ENCODE results near the gene EYA3.

The EYA3 gene

GRCh38 chr1:28046716-28047115, 41.7 kb downstream of the EYA3 start:
- TF ChIP-seq CTCF (IDR thresholded peaks at IDR 0.05; ENCODE audit: low read depth, low read length, missing control alignments), result no peak
- in situ Hi-C loops (cut with HindIII; ENCODE audit: low sequenced_read_pairs), result no loop called here
- no peak overlapping the region for H3K4me3 ChIP-seq (ENCODE audit: low read depth, low read length)
- no peak for DNase-seq (ENCODE audit: low read depth)

- no peak overlapping the region for H3K4me3 ChIP-seq (ENCODE audit: low read depth, low read length)
- in situ Hi-C loops (cut with HindIII; ENCODE audit: low sequenced_read_pairs), result no loop called here
- DNase-seq (ENCODE audit: low read depth), result no peak
- no peak for TF ChIP-seq CTCF (IDR thresholded peaks at IDR 0.05; ENCODE audit: low read depth, low read length, missing control alignments)
Measured at GRCh38 chr1:28045777-28046176, 42.6 kb downstream of the EYA3 start.

GRCh38 chr1:28044399-28044798, 44.0 kb downstream of the EYA3 start:
- in situ Hi-C loops (cut with HindIII; ENCODE audit: low sequenced_read_pairs), result no loop called here
- no peak for TF ChIP-seq CTCF (IDR thresholded peaks at IDR 0.05; ENCODE audit: low read depth, low read length, missing control alignments)
- no peak for DNase-seq (ENCODE audit: low read depth)

GRCh38 chr1:28039341-28039740, 49.1 kb downstream of the EYA3 start:
- DNase-seq (ENCODE audit: low read depth), result no peak
- no peak for TF ChIP-seq CTCF (IDR thresholded peaks at IDR 0.05; ENCODE audit: low read depth, low read length, missing control alignments)
- in situ Hi-C loops (cut with HindIII; ENCODE audit: low sequenced_read_pairs), result no loop called here
- H3K4me3 ChIP-seq (ENCODE audit: low read depth, low read length), result no peak overlapping the region

More at GRCh38 chr1:28044399-28044798, 44.0 kb downstream of the EYA3 start:
- no peak overlapping the region for H3K4me3 ChIP-seq (ENCODE audit: low read depth, low read length)

- in situ Hi-C loops (cut with HindIII; ENCODE audit: low sequenced_read_pairs), result no loop called here
- no peak for DNase-seq (ENCODE audit: low read depth)
- H3K4me3 ChIP-seq (ENCODE audit: low read depth, low read length), result no peak overlapping the region
- TF ChIP-seq CTCF (IDR thresholded peaks at IDR 0.05; ENCODE audit: low read depth, low read length, missing control alignments), result no peak
Measured at GRCh38 chr1:28037946-28038345, 50.5 kb downstream of the EYA3 start.

- in situ Hi-C loops (cut with HindIII; ENCODE audit: low sequenced_read_pairs), result no loop called here
Measured at GRCh38 chr1:28037206-28037605, 51.2 kb downstream of the EYA3 start.

More at GRCh38 chr1:28037206-28037605, 51.2 kb downstream of the EYA3 start:
- H3K4me3 ChIP-seq (ENCODE audit: low read depth, low read length), result no peak overlapping the region
- no peak for DNase-seq (ENCODE audit: low read depth)
- no peak for TF ChIP-seq CTCF (IDR thresholded peaks at IDR 0.05; ENCODE audit: low read depth, low read length, missing control alignments)
